GM23338 (cell line): ENCODE results near the gene TMPRSS3. TPM values are rescaled to one million over a fixed set of nuclear protein-coding genes. Genes with fewer than 3 reads are reported as not detected.

Experiments used
- ATAC-seq: fragments of 200-7000 bp; cut with Tn5 transposase; 3 replicates; pipeline ENCODE4 v1.9.1; 2020
- DNase-seq: peaks from one replicate; pipeline ENCODE4 v3.0.0-alpha.2; 2015; ENCODE audit warnings: low spot score
- H2AFZ ChIP-seq: fragments of 200-600 bp; sonication (generic); 2 replicates; pipeline ENCODE4 v1.8.0; 2016; ENCODE audit warnings: antibody characterized with exemption, mild to moderate bottlenecking, moderate library complexity
- H3F3A ChIP-seq: fragments of 200-600 bp; sonication (generic); replicated peaks from 2 replicates; pipeline ENCODE4 v1.8.0; 2017; ENCODE audit warnings: antibody characterized with exemption, mixed run types, low read depth
- H3K27ac ChIP-seq: fragments of 200-600 bp; sonication (generic); 2 replicates; pipeline ENCODE4 v1.6.1; 2016; ENCODE audit warnings: low read depth
- H3K27me3 ChIP-seq: fragments of 200-600 bp; sonication (generic); 2 replicates; pipeline ENCODE4 v1.8.0; 2016; ENCODE audit warnings: mild to moderate bottlenecking, mixed run types, moderate library complexity; ENCODE audit not compliant: insufficient read depth
- H3K36me3 ChIP-seq: fragments of 200-600 bp; sonication (generic); 2 replicates; pipeline ENCODE4 v1.8.0; 2016; ENCODE audit warnings: mild to moderate bottlenecking; ENCODE audit not compliant: insufficient read depth
- H3K4me1 ChIP-seq: fragments of 200-600 bp; sonication (generic); 2 replicates; pipeline ENCODE4 v1.8.0; 2016; ENCODE audit warnings: mild to moderate bottlenecking, moderate library complexity; ENCODE audit not compliant: insufficient read depth
- H3K4me2 ChIP-seq: fragments of 200-600 bp; sonication (generic); 2 replicates; pipeline ENCODE4 v1.7.1; 2017; ENCODE audit warnings: mixed run types
- H3K4me3 ChIP-seq: fragments of 200-600 bp; sonication (generic); 2 replicates; pipeline ENCODE4 v1.6.1; 2016; ENCODE audit warnings: mixed run types
- H3K79me2 ChIP-seq: fragments of 200-600 bp; sonication (generic); replicated peaks from 2 replicates; pipeline ENCODE4 v1.8.0; 2017; ENCODE audit warnings: mild to moderate bottlenecking; ENCODE audit not compliant: insufficient read depth
- H3K9me2 ChIP-seq: fragments of 200-600 bp; sonication (generic); 2 replicates; pipeline ENCODE4 v1.8.0; 2017; ENCODE audit not compliant: insufficient read depth
- H4K20me1 ChIP-seq: fragments of 200-600 bp; sonication (generic); replicated peaks from 2 replicates; pipeline ENCODE4 v1.8.0; 2017; ENCODE audit warnings: mild to moderate bottlenecking; ENCODE audit not compliant: insufficient read depth
- H3K27ac Mint-ChIP-seq: 2 replicates; pipeline ENCODE4 v1.8.0; 2020; ENCODE audit warnings: inconsistent platforms, mild to moderate bottlenecking, moderate library complexity, mixed read lengths
- H3K27me3 Mint-ChIP-seq: 3 replicates; pipeline ENCODE4 v1.8.0; 2022; ENCODE audit warnings: low read depth, mild to moderate bottlenecking, moderate library complexity, mixed read lengths, inconsistent platforms; ENCODE audit not compliant: insufficient read depth, poor library complexity
- H3K36me3 Mint-ChIP-seq: 3 replicates; pipeline ENCODE4 v1.8.0; 2021; ENCODE audit warnings: low read depth, mild to moderate bottlenecking, inconsistent platforms, moderate library complexity, mixed read lengths
- H3K4me1 Mint-ChIP-seq: 3 replicates; pipeline ENCODE4 v1.8.0; 2020; ENCODE audit warnings: mild to moderate bottlenecking, inconsistent platforms, mixed read lengths
- H3K4me3 Mint-ChIP-seq: 3 replicates; pipeline ENCODE4 v1.8.0; 2021; ENCODE audit warnings: moderate library complexity, mild to moderate bottlenecking, inconsistent platforms, mixed read lengths
- H3K9me3 Mint-ChIP-seq: 3 replicates; pipeline ENCODE4 v1.8.0; 2020; ENCODE audit warnings: moderate library complexity, mild to moderate bottlenecking, inconsistent platforms, mixed read lengths
- EZH2 ChIP-seq: fragments of 200-600 bp; sonication (generic); IDR thresholded peaks from one replicate; pipeline ENCODE4 v1.8.0; 2017; ENCODE audit warnings: antibody characterized with exemption, mild to moderate bottlenecking, low read depth; ENCODE audit not compliant: unreplicated experiment
- EZH2phosphoT487 ChIP-seq: fragments of 200-600 bp; sonication (generic); IDR thresholded peaks from one replicate; pipeline ENCODE4 v1.8.1; 2018; ENCODE audit warnings: antibody characterized with exemption; ENCODE audit not compliant: unreplicated experiment
- JUNB ChIP-seq: IDR thresholded peaks from one replicate; pipeline ENCODE4 v1.6.1; 2016; ENCODE audit warnings: antibody characterized with exemption; ENCODE audit not compliant: unreplicated experiment
- NANOG ChIP-seq: IDR thresholded peaks from 2 replicates; pipeline ENCODE4 v1.6.1; 2016; ENCODE audit warnings: antibody characterized with exemption, borderline replicate concordance
- STAT1 ChIP-seq: IDR thresholded peaks from one replicate; pipeline ENCODE4 v1.6.1; 2016; ENCODE audit warnings: antibody characterized with exemption; ENCODE audit not compliant: unreplicated experiment
- ZNF114 ChIP-seq: fragments of 250-450 bp; sonication (Bioruptor Pico); IDR thresholded peaks from 2 replicates; pipeline ENCODE4 v1.5.0; 2020; ENCODE audit warnings: mild to moderate bottlenecking, moderate library complexity
- polyA plus RNA-seq: library from polyadenylated mRNA; unstranded; fragments of >200 nt; fragmentation: Nextera tagmentation; extraction: Ambion mirVana; gene quantifications from 2 replicates; pipeline ENCODE4 v1.2.1, GENCODE V29; 2016
- total RNA-seq: library from RNA; depleted of rRNA; stranded (reverse); fragments of >200 nt; shearing (Covaris generic); gene quantifications from 2 replicates; pipeline ENCODE4 v1.2.3, GENCODE V29; 2014
- TF ChIP-seq, protein P1 (sequence below): IDR thresholded peaks from one replicate; pipeline ENCODE4 v1.6.1; 2018; ENCODE audit warnings: antibody characterized with exemption; ENCODE audit not compliant: unreplicated experiment
- TF ChIP-seq, protein P2 (sequence below): fragments of 250-450 bp; sonication (Bioruptor Pico); IDR thresholded peaks from 2 replicates; pipeline ENCODE4 v1.5.0; 2020; ENCODE audit warnings: mild to moderate bottlenecking, moderate library complexity
- TF ChIP-seq, protein P3 (sequence below), 2 experiments: fragments of 200-600 bp in 1 of 2; sonication (generic) in 1 of 2; conservative IDR thresholded peaks; 2 replicates each; pipeline versions ENCODE4 v1.5.1 to v1.6.1; 2016 to 2017; ENCODE audit warnings: antibody characterized with exemption in 2 of 2, low read depth in 2 of 2, mild to moderate bottlenecking in 2 of 2, moderate library complexity in 1 of 2

TMPRSS3 gene
- total and polyA plus RNA-seq, 2 experiments from 2014 or later: 0.17 TPM; not detected in 1

DNA sequence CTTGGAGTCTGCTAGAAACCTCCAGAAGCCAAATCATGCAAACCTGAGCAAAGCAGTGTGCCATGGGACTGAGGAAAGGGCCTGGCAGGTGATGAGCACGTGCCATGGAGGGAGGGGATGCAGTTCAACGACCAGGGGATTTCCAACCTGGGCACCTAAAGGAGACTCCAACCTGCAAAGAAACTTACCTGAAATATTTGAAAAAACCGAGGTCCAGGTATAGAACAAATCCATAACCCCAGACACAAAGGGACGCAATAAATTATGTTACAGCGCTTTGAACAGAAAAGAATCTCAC, 16.7 kb upstream of the TMPRSS3 start (continued):
- TF ChIP-seq, protein P1, sequence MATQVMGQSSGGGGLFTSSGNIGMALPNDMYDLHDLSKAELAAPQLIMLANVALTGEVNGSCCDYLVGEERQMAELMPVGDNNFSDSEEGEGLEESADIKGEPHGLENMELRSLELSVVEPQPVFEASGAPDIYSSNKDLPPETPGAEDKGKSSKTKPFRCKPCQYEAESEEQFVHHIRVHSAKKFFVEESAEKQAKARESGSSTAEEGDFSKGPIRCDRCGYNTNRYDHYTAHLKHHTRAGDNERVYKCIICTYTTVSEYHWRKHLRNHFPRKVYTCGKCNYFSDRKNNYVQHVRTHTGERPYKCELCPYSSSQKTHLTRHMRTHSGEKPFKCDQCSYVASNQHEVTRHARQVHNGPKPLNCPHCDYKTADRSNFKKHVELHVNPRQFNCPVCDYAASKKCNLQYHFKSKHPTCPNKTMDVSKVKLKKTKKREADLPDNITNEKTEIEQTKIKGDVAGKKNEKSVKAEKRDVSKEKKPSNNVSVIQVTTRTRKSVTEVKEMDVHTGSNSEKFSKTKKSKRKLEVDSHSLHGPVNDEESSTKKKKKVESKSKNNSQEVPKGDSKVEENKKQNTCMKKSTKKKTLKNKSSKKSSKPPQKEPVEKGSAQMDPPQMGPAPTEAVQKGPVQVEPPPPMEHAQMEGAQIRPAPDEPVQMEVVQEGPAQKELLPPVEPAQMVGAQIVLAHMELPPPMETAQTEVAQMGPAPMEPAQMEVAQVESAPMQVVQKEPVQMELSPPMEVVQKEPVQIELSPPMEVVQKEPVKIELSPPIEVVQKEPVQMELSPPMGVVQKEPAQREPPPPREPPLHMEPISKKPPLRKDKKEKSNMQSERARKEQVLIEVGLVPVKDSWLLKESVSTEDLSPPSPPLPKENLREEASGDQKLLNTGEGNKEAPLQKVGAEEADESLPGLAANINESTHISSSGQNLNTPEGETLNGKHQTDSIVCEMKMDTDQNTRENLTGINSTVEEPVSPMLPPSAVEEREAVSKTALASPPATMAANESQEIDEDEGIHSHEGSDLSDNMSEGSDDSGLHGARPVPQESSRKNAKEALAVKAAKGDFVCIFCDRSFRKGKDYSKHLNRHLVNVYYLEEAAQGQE: no peak

DNA sequence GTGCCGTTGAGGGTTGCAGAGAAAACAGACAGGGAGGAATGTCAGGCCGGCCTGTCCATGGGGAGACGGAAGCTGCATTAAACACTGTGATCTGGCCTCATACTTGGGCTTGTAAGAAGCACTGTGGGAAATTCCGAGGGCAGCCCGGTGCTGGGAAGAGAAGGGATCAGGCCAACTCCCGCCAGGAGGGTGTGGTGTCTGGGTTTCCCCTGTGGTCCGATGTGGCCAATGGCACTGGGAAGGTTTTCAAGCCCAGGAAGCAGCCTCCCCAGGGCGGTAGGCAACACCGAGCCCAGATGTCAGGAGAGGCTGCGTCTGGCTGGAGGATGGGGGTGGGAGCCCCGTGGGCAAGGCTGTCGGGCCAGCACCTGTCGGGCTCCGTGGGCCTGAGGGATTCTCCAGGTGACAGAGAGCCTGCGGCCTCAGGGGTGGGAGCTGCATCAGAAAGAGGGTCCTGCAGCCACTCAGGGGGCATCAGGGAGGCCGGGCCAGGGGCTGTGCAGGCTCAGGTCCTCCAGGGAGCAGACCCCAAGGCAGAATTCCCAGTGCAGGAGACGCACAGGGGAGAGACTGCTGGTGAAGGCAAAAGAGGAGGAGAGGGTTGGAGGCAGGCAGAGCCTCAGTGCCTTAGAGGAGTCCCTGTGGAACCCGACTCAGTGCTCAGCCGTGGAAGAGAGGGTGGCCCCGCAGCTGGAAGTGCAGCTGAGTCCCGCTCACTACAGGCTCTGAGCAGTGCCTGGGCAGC, 16.2 kb upstream of the TMPRSS3 start:
- Histone ChIP-seq H3K4me3 (no peak overlapping the region), H4K20me1 (no peaks in the 10 kb centered on the region), H3K27ac (no peak overlapping the region), H3K9me2 (no peaks in the 10 kb centered on the region), H3K36me3 (no peaks in the 10 kb centered on the region), H3K27me3 (no peaks in the 10 kb centered on the region), H2AFZ (peak overlapping the region; percentile 14; the same call in 1 of the 2 replicates), H3K4me2 (no peak overlapping the region), H3K79me2 (no peaks in the 10 kb centered on the region), H3F3A (no peaks in the 10 kb centered on the region), H3K4me1 (no peaks in the 10 kb centered on the region)
- Mint-ChIP-seq H3K4me1 (peaks cover 12% of the 10 kb centered on the region), H3K9me3 (no peaks in the 10 kb centered on the region), H3K36me3 (no peaks in the 10 kb centered on the region), H3K4me3 (no peak overlapping the region), H3K27me3 (peaks cover 7% of the 10 kb centered on the region), H3K27ac (no peak overlapping the region)
- peak; percentile 22 for ATAC-seq
- no peak for DNase-seq
- TF ChIP-seq NANOG (no peak), STAT1 (no peak), EZH2phosphoT487 (no peak), JUNB (no peak), ZNF114 (CRISPR knock-in tag) (no peak), EZH2 (no peak)
- TF ChIP-seq, protein P2, sequence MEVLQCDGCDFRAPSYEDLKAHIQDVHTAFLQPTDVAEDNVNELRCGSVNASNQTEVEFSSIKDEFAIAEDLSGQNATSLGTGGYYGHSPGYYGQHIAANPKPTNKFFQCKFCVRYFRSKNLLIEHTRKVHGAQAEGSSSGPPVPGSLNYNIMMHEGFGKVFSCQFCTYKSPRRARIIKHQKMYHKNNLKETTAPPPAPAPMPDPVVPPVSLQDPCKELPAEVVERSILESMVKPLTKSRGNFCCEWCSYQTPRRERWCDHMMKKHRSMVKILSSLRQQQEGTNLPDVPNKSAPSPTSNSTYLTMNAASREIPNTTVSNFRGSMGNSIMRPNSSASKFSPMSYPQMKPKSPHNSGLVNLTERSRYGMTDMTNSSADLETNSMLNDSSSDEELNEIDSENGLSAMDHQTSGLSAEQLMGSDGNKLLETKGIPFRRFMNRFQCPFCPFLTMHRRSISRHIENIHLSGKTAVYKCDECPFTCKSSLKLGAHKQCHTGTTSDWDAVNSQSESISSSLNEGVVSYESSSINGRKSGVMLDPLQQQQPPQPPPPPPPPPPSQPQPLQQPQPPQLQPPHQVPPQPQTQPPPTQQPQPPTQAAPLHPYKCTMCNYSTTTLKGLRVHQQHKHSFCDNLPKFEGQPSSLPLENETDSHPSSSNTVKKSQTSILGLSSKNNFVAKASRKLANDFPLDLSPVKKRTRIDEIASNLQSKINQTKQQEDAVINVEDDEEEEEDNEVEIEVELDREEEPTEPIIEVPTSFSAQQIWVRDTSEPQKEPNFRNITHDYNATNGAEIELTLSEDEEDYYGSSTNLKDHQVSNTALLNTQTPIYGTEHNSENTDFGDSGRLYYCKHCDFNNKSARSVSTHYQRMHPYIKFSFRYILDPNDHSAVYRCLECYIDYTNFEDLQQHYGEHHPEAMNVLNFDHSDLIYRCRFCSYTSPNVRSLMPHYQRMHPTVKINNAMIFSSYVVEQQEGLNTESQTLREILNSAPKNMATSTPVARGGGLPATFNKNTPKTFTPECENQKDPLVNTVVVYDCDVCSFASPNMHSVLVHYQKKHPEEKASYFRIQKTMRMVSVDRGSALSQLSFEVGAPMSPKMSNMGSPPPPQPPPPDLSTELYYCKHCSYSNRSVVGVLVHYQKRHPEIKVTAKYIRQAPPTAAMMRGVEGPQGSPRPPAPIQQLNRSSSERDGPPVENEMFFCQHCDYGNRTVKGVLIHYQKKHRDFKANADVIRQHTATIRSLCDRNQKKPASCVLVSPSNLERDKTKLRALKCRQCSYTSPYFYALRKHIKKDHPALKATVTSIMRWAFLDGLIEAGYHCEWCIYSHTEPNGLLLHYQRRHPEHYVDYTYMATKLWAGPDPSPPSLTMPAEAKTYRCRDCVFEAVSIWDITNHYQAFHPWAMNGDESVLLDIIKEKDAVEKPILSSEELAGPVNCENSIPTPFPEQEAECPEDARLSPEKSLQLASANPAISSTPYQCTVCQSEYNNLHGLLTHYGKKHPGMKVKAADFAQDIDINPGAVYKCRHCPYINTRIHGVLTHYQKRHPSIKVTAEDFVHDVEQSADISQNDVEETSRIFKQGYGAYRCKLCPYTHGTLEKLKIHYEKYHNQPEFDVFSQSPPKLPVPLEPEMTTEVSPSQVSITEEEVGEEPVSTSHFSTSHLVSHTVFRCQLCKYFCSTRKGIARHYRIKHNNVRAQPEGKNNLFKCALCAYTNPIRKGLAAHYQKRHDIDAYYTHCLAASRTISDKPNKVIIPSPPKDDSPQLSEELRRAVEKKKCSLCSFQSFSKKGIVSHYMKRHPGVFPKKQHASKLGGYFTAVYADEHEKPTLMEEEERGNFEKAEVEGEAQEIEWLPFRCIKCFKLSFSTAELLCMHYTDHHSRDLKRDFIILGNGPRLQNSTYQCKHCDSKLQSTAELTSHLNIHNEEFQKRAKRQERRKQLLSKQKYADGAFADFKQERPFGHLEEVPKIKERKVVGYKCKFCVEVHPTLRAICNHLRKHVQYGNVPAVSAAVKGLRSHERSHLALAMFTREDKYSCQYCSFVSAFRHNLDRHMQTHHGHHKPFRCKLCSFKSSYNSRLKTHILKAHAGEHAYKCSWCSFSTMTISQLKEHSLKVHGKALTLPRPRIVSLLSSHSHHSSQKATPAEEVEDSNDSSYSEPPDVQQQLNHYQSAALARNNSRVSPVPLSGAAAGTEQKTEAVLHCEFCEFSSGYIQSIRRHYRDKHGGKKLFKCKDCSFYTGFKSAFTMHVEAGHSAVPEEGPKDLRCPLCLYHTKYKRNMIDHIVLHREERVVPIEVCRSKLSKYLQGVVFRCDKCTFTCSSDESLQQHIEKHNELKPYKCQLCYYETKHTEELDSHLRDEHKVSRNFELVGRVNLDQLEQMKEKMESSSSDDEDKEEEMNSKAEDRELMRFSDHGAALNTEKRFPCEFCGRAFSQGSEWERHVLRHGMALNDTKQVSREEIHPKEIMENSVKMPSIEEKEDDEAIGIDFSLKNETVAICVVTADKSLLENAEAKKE: no peak
- TF ChIP-seq, protein P3, sequence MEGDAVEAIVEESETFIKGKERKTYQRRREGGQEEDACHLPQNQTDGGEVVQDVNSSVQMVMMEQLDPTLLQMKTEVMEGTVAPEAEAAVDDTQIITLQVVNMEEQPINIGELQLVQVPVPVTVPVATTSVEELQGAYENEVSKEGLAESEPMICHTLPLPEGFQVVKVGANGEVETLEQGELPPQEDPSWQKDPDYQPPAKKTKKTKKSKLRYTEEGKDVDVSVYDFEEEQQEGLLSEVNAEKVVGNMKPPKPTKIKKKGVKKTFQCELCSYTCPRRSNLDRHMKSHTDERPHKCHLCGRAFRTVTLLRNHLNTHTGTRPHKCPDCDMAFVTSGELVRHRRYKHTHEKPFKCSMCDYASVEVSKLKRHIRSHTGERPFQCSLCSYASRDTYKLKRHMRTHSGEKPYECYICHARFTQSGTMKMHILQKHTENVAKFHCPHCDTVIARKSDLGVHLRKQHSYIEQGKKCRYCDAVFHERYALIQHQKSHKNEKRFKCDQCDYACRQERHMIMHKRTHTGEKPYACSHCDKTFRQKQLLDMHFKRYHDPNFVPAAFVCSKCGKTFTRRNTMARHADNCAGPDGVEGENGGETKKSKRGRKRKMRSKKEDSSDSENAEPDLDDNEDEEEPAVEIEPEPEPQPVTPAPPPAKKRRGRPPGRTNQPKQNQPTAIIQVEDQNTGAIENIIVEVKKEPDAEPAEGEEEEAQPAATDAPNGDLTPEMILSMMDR (conservative IDR thresholded peaks at IDR 0.05; ENCODE audit: low read depth in 2 of 2): no peak
- TF ChIP-seq, protein P1: no peak
